ENCODE results near the gene ATP10A.

Gene ATP10A

GRCh38 chr15:25824618-25825017 is 38.5 kb downstream of the ATP10A start:
- DNase-seq, result no peak

GRCh38 chr15:25812845-25813244 is 50.3 kb downstream of the ATP10A start:
- no peak for DNase-seq

GRCh38 chr15:25812073-25812472 is 51.1 kb downstream of the ATP10A start:
- DNase-seq, result peak in 3 of 6 experiments; percentile 51 to 71 (median 63)

GRCh38 chr15:25811481-25811906 is 51.6 kb downstream of the ATP10A start:
- DNase-seq, result peak in 3 of 6 experiments; percentile 20 to 51 (median 41)

GRCh38 chr15:25810631-25811091 is 52.5 kb downstream of the ATP10A start:
- peak; percentile 10 to 48 (median 35) for DNase-seq

GRCh38 chr15:25810154-25810553 is 53.0 kb downstream of the ATP10A start:
- no peak for DNase-seq

GRCh38 chr15:25807063-25807462 is 56.1 kb downstream of the ATP10A start:
- no peak for DNase-seq

- DNase-seq, result no peak
Observed at GRCh38 chr15:25805031-25805430, 58.1 kb downstream of the ATP10A start.

GRCh38 chr15:25804451-25804850 is 58.7 kb downstream of the ATP10A start:
- no peak for DNase-seq

GRCh38 chr15:25803541-25803940 is 59.6 kb downstream of the ATP10A start:
- no peak for DNase-seq

- DNase-seq, result no peak
Observed at GRCh38 chr15:25803036-25803435, 60.1 kb downstream of the ATP10A start.

GRCh38 chr15:25802285-25802830 is 60.8 kb downstream of the ATP10A start:
- no peak for DNase-seq

- DNase-seq, result no peak
Observed at GRCh38 chr15:25801586-25802284, 61.4 kb downstream of the ATP10A start.

GRCh38 chr15:25800761-25801515 is 62.2 kb downstream of the ATP10A start:
- DNase-seq, result no peak

GRCh38 chr15:25799906-25800700 is 63.0 kb downstream of the ATP10A start:
- DNase-seq, result peak in 1 of 6 experiments; percentile 22

- DNase-seq, result no peak
Observed at GRCh38 chr15:25797936-25798901, 64.9 kb downstream of the ATP10A start.

GRCh38 chr15:25797511-25797935 is 65.6 kb downstream of the ATP10A start:
- DNase-seq, result no peak

GRCh38 chr15:25797035-25797434 is 66.1 kb downstream of the ATP10A start:
- no peak for DNase-seq

- DNase-seq, result no peak
Observed at GRCh38 chr15:25796395-25796794, 66.7 kb downstream of the ATP10A start.

GRCh38 chr15:25795712-25796111 is 67.4 kb downstream of the ATP10A start:
- no peak for DNase-seq

GRCh38 chr15:25795061-25795460 is 68.1 kb downstream of the ATP10A start:
- DNase-seq, result no peak

Data from stimulated activated naive CD4-positive, alpha-beta T cell (primary cell).